ENCODE measurements around the gene LGALS7B.
"Not testable (repeated sequence)": the region's sequence is repeated elsewhere in the genome, so short reads cannot be mapped to it uniquely, and the experiment has no call there.

Gene LGALS7B

GRCh38 chr19:38797781-38798180 is 8.8 kb downstream of the LGALS7B start:
- DNase-seq = not testable (repeated sequence)

- no peak for DNase-seq
Measured at GRCh38 chr19:38799104-38799503, 10.1 kb downstream of the LGALS7B start.

DNA sequence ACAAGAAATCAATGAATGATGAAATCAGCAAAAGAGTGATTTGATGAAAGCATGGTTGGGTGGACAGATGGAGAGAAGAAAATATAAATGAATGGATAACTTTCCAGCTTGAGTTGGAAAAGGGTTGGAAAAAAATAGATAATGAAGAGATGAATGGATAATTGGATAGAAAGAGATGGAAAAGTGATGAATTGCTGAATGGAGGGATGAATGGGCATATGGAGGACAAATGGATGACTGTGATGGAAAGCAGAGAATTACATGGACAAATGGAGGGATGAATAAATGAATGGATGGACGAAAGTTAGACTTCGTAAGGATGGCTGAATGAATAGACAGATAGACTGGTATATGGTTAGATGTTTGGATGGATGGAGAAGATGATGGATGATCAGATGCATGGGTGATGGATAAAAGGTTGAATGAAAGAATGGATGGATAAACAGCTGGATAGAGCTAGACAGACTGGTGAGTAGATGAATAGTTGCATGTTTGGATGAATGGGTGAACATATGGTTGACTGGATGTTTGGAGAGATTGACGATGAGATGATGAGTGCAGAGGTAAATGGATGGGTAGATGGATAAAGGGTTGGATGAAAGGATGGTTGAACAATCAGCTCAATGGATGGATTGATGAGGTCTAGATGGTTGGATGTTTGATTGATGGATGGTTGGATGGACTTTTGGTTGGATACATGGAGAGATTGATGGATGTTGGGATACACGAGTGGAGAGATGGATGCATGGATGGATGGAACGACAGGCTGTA is 11.8 kb downstream of the LGALS7B start:
- no peak for DNase-seq

- DNase-seq = no peak
Measured at GRCh38 chr19:38801359-38802095, 12.5 kb downstream of the LGALS7B start.

DNA sequence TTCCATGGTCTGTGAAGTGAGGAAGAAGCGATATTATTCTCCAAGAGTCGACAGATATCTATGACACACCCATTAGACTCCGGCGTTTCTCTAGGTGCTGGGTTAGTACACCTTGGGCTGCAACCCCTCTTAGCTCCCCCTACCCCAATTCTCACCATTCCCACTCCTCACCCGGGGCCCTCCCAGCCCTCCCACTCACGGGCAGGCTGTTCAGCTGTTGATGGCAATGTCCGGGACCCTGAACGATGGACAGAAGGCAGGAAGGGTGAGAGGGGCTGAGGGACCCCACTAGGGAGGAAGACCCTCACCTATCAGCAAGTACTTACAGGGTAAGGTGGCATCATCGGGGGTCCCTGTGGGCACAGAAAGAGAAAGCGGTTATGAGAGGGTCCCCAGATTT is 14.5 kb downstream of the LGALS7B start:
- no peak for DNase-seq

GRCh38 chr19:38805180-38805579 is 16.2 kb downstream of the LGALS7B start:
- DNase-seq = no peak

- no peak for DNase-seq
Measured at GRCh38 chr19:38806371-38806770, 17.4 kb downstream of the LGALS7B start.

DNA sequence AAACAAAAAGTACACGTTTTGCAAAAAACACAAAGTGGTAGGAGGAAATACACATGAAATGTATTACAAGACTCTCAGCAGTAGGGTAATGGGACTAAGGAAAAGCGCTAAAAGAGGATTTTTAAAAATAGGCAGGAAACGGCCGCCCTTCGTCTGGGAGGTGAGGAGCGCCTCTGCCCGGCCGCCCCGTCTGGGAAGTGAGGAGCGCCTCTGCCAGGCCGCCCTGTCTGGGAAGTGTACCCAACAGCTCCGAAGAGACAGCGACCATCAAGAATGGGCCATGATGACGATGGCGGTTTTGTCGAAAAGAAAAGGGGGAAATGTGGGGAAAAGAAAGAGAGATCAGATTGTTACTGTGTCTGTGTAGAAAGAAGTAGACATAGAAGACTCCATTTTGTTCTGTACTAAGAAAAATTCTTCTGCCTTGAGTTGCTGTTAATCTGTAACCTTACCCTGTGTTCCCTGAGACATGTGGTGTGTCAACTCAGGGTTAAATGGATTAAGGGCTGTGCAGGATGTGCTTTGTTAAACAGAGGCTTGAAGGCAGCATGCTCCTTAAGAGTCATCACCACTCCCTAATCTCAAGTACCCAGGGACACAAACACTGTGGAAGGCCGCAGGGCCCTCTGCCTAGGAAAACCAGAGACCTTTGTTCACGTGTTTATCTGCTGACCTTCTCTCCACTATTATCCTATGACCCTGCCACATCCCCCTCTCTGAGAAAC is 18.5 kb downstream of the LGALS7B start:
- not testable (repeated sequence) for DNase-seq

DNA sequence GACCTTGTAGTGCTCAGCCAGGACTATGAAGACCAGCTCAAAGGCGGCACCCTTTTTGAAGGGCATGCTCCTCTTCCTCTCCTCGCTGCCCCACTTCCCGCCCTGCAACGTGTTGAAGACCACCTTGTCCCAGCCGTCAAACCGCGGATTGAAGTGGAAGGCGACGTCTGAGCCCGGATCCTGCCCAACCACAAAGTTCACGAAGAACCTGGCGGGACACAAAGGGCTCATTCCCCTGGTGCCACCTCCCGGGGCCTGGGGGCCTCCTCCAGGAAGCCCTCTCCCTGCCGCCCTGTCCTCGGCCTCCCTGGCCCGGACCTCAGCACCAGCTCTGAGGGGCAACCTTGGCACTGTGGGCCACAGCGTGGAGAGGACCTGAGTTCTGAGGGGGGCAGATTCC is 19.7 kb downstream of the LGALS7B start:
- DNase-seq = no peak

DNA sequence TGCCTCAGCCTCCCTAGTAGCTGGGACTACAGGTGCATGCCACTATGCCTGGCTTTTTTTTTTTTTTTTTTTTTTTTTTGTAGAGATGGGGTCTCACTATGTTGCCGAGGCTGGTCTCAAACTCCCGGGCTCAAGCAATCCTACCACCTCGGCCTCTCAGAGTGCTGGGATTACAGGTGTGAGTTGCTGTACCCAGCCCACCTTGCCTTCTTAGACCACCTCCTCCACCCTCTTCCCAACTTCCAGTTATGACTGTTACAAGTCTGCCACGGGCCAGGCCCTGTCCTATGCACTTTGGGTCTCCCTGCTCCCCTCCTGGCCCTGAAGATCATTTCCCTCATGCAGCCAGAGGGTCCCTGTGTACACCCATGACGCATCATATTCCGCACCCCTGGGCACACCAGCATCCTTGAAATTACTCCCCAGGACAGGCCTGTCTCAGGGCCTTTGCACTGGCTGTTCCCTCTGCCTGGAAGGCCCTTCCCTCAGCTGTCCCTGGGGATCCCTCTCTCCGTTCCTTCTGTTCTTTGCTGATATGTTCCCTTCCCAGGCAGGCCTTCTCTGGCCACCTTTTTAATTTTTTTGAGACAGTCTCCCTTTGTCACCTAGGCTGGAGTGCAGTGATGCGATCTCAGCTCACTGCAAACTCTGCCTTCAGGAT is 20.7 kb downstream of the LGALS7B start:
- DNase-seq = no peak

GRCh38 chr19:38812009-38812840 is 23.2 kb downstream of the LGALS7B start:
- no peak for DNase-seq

DNA sequence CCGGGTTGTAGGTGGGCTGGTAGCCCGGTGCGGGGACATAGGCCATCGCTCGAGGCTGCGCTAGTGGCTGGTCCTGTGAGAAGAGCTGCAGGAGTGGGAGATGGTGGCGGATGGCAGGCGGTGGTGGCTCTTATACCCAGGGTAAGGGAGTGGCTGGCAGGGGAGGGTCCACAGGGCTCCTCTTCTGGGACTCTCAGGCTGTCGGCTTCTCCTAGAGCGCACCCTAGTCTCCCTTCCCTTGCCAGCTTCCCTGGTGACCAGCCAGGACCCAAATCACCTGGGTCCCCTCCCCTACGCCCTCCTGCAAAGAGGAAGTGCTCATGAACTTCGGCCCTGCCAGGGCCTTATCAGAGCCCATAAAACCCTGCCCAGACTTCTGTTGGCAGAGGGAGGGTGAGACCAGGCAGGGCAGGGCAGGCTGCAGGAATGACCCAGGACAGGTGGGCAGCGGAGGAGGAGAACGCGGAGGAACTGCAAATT is 23.9 kb downstream of the LGALS7B start, which contains the start of gene LGALS4:
Gene LGALS4 (minus strand): TSS at position 105 of the 480 bp plus-strand sequence. CDS start 59 bp downstream, at position 46.
- no peak for DNase-seq

DNA sequence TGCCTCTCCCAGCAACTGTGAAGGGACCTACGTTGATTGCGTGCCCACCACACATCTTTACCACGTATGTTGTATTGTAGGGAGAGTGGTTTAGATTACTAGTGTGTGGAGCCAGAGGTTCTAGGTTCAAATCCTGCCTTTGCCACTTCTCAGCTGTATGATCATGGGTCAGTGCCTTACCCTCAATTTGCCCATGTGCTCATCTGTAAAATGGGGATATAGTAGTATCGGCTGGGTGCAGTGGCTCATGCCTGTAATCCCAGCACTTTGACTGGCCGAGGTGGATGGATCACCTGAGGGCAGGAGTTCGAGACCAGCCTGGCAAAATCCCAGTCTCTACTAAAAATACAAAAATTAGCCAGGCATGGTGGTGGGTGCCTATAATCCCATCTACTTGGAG is 24.3 kb downstream of the LGALS7B start:
- DNase-seq = no peak

GRCh38 chr19:38813932-38814331 is 24.9 kb downstream of the LGALS7B start:
- DNase-seq = not testable (repeated sequence)

- no peak for DNase-seq
Measured at GRCh38 chr19:38815059-38816001, 26.3 kb downstream of the LGALS7B start.

- DNase-seq = no peak
Measured at GRCh38 chr19:38816131-38816750, 27.2 kb downstream of the LGALS7B start.

- no peak for DNase-seq
Measured at GRCh38 chr19:38817081-38817480, 28.1 kb downstream of the LGALS7B start.

- peak; percentile 16 for DNase-seq
Measured at GRCh38 chr19:38819231-38819920, 30.4 kb downstream of the LGALS7B start.

DNA sequence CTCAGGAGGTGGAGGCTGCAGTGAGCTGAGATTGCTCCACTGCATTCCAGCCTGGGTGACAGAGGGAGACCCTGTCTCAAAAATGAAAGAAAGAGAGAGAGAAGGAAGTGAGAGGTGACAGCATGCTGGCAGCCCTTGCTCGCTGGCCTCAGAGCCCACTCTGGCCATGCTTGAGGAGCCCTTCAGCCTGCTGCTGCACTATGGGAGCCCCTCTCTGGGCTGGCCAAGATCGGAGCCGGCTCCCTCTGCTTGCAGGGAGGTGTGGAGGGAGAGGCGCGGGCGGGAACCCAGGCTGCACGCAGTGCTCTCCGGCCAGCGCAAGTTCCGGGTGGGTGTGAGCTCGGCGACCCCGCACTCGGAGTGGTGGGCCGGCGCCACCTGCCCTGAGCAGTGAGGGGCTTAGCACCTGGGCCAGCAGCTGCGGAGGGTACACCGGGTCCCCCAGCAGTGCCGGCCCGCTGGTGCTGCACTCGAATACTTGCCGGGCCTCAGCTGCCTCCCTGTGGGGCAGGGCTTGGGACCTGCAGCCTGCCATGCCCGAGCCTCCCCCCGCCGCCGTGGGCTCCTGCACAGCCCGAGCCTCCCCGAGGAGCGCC is 32.3 kb downstream of the LGALS7B start:
- not testable (repeated sequence) for DNase-seq

All from OCI-M1 (cell line).